ENCODE measurements around the gene TSPAN9.
"Not testable (repeated sequence)": the region's sequence is repeated elsewhere in the genome, so short reads cannot be mapped to it uniquely, and the experiment has no call there.

Gene TSPAN9

GRCh38 chr12:3065846-3066245 is 11.3 kb upstream of the TSPAN9 start:
- H3K9ac ChIP-seq (ENCODE audit: low read depth, low read length); H3K4me1 ChIP-seq (ENCODE audit: insufficient read depth, low read length); H3K9me3 ChIP-seq (ENCODE audit: insufficient read depth, low read depth, low read length): not testable (repeated sequence)

GRCh38 chr12:3069714-3070113 is 7.5 kb upstream of the TSPAN9 start:
- Histone ChIP-seq H3K9me3 (ENCODE audit: insufficient read depth, low read depth, low read length) (no peaks in the 10 kb centered on the region), H3K27ac (ENCODE audit: low read length) (no peak overlapping the region), H3K36me3 (ENCODE audit: insufficient read depth, low read depth, low read length) (no peaks in the 10 kb centered on the region), H3K4me1 (ENCODE audit: insufficient read depth, low read length) (peaks cover 5% of the 10 kb centered on the region; the same call in 1 of the 2 replicates), H3K4me3 (ENCODE audit: low read length) (no peak overlapping the region), H3K9ac (ENCODE audit: low read depth, low read length) (no peak overlapping the region), H3K27me3 (ENCODE audit: insufficient read depth, low read length) (no peaks in the 10 kb centered on the region)

More at GRCh38 chr12:3065846-3066245, 11.3 kb upstream of the TSPAN9 start:
- not testable (repeated sequence) for H3K27me3 ChIP-seq (ENCODE audit: insufficient read depth, low read length); H3K36me3 ChIP-seq (ENCODE audit: insufficient read depth, low read depth, low read length); H3K27ac ChIP-seq (ENCODE audit: low read length)
- 0 out of 2 replicates have a peak overlapping the region, but pooled peaks have one; percentile 1 for H3K4me3 ChIP-seq (ENCODE audit: low read length)

DNA sequence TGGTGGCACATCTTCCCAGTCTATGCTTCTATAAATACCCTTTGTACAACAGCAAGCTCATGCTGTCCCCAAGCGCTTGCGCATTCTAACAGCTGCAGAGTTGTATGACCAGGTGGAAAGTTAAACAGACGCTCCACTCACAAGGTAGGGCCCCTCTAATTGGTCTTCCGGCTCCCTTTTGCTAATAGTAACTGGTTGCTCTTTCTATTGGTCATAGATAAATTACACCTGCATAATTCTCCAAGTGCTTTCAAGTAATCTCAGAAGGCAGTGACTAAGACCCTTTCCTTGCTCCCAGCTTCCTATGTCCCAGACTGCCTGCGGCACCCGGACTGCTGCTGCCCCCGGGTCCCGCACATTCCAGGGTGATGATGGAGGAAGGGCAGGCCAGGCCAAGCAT is 6.1 kb upstream of the TSPAN9 start:
- no peaks in the 10 kb centered on the region for H3K36me3 ChIP-seq (ENCODE audit: insufficient read depth, low read depth, low read length)
- no peaks in the 10 kb centered on the region for H3K9me3 ChIP-seq (ENCODE audit: insufficient read depth, low read depth, low read length)
- H3K4me3 ChIP-seq (ENCODE audit: low read length) = no peak overlapping the region
- H3K4me1 ChIP-seq (ENCODE audit: insufficient read depth, low read length) = no peaks in the 10 kb centered on the region
- H3K27ac ChIP-seq (ENCODE audit: low read length) = no peak overlapping the region
- peaks cover 10% of the 10 kb centered on the region for H3K27me3 ChIP-seq (ENCODE audit: insufficient read depth, low read length)
- no peak overlapping the region for H3K9ac ChIP-seq (ENCODE audit: low read depth, low read length)

- Histone ChIP-seq H3K27ac (ENCODE audit: low read length) (no peak overlapping the region), H3K4me3 (ENCODE audit: low read length) (no peak overlapping the region), H3K4me1 (ENCODE audit: insufficient read depth, low read length) (no peaks in the 10 kb centered on the region), H3K9ac (ENCODE audit: low read depth, low read length) (no peak overlapping the region), H3K9me3 (ENCODE audit: insufficient read depth, low read depth, low read length) (no peaks in the 10 kb centered on the region), H3K27me3 (ENCODE audit: insufficient read depth, low read length) (peaks cover 16% of the 10 kb centered on the region), H3K36me3 (ENCODE audit: insufficient read depth, low read depth, low read length) (no peaks in the 10 kb centered on the region)
These were observed 5.5 kb upstream of the TSPAN9 start for GRCh38 chr12:3071710-3072109.

- Histone ChIP-seq H3K9me3 (ENCODE audit: insufficient read depth, low read depth, low read length) (no peaks in the 10 kb centered on the region), H3K27me3 (ENCODE audit: insufficient read depth, low read length) (peaks cover 29% of the 10 kb centered on the region), H3K4me3 (ENCODE audit: low read length) (no peak overlapping the region), H3K9ac (ENCODE audit: low read depth, low read length) (no peak overlapping the region), H3K27ac (ENCODE audit: low read length) (no peak overlapping the region), H3K4me1 (ENCODE audit: insufficient read depth, low read length) (peaks cover 7% of the 10 kb centered on the region; the same call in 1 of the 2 replicates), H3K36me3 (ENCODE audit: insufficient read depth, low read depth, low read length) (no peaks in the 10 kb centered on the region)
These were observed 3.5 kb upstream of the TSPAN9 start for GRCh38 chr12:3073438-3074250.

GRCh38 chr12:3075315-3075714 is 1.9 kb upstream of the TSPAN9 start:
- Histone ChIP-seq H3K4me1 (ENCODE audit: insufficient read depth, low read length) (peaks cover 7% of the 10 kb centered on the region; the same call in 1 of the 2 replicates), H3K36me3 (ENCODE audit: insufficient read depth, low read depth, low read length) (no peaks in the 10 kb centered on the region), H3K27ac (ENCODE audit: low read length) (no peak overlapping the region)

DNA sequence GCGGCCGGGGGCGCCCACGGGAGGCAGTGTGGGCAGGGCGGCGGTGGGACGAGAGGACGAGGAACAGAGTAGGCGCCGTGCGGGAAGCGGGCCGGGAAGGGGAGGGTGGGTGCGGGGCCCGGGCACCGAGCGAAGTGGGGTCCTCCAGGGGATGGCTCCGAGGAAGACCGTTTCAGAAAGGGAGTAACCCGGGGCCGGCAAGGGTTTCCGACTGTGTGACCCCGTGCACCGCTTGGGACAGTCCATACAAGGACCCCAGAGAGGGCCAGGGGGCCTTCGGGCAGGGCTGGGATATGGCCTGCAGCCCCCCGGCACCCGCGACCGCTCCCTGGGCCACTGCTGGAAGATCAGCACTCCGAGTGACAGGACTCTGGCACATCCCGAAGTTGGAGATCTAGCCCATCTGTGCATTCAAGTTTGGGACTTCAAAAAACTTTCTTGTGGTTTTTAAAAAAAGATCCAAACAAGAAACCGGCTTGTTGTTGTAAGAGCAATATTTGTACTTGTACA is 448 bp downstream of the TSPAN9 start:
- Histone ChIP-seq H3K4me3 (ENCODE audit: low read length) (peak overlapping the region; percentile 62), H3K4me1 (ENCODE audit: insufficient read depth, low read length) (peaks cover 7% of the 10 kb centered on the region; the same call in 1 of the 2 replicates), H3K27me3 (ENCODE audit: insufficient read depth, low read length) (peaks cover 36% of the 10 kb centered on the region), H3K36me3 (ENCODE audit: insufficient read depth, low read depth, low read length) (no peaks in the 10 kb centered on the region), H3K27ac (ENCODE audit: low read length) (no peak overlapping the region), H3K9me3 (ENCODE audit: insufficient read depth, low read depth, low read length) (no peaks in the 10 kb centered on the region), H3K9ac (ENCODE audit: low read depth, low read length) (no peak overlapping the region; the same call in 1 of the 2 replicates)

More at GRCh38 chr12:3075315-3075714, 1.9 kb upstream of the TSPAN9 start:
- H3K9me3 ChIP-seq (ENCODE audit: insufficient read depth, low read depth, low read length) = no peaks in the 10 kb centered on the region
- H3K9ac ChIP-seq (ENCODE audit: low read depth, low read length) = no peak overlapping the region
- no peak overlapping the region for H3K4me3 ChIP-seq (ENCODE audit: low read length)
- peaks cover 30% of the 10 kb centered on the region for H3K27me3 ChIP-seq (ENCODE audit: insufficient read depth, low read length)

- Histone ChIP-seq H3K4me3 (ENCODE audit: low read length) (peak overlapping the region; percentile 62), H3K27me3 (ENCODE audit: insufficient read depth, low read length) (peaks cover 40% of the 10 kb centered on the region), H3K4me1 (ENCODE audit: insufficient read depth, low read length) (peaks cover 9% of the 10 kb centered on the region; the same call in 1 of the 2 replicates), H3K36me3 (ENCODE audit: insufficient read depth, low read depth, low read length) (no peaks in the 10 kb centered on the region), H3K9me3 (ENCODE audit: insufficient read depth, low read depth, low read length) (no peaks in the 10 kb centered on the region), H3K27ac (ENCODE audit: low read length) (no peak overlapping the region), H3K9ac (ENCODE audit: low read depth, low read length) (no peak overlapping the region; the same call in 1 of the 2 replicates)
These were observed 1.1 kb downstream of the TSPAN9 start for GRCh38 chr12:3078086-3078820.

DNA sequence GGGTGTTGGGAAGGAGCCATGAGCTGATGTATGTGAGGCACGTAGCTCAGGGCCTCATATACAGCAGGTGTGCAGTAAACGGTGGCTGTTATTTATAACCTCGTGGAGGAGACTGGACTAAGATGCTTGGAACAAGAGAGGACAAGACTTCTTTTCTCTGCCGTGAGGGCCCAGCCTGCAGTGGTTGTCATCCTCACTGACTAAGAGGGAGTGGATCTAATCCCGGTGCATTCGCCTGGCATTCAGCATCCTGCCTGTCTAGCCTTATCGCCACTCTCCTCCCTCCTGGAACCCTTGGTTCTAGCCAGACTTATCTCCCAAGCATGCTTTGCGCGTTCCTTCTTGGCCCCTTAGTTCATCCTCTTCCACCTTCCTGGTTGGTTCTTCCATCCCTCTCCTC is 3.9 kb downstream of the TSPAN9 start:
- no peak overlapping the region for H3K27ac ChIP-seq (ENCODE audit: low read length)
- no peaks in the 10 kb centered on the region for H3K36me3 ChIP-seq (ENCODE audit: insufficient read depth, low read depth, low read length)
- H3K9ac ChIP-seq (ENCODE audit: low read depth, low read length) = no peak overlapping the region
- H3K27me3 ChIP-seq (ENCODE audit: insufficient read depth, low read length) = peaks cover 36% of the 10 kb centered on the region
- no peak overlapping the region for H3K4me3 ChIP-seq (ENCODE audit: low read length)
- no peaks in the 10 kb centered on the region for H3K9me3 ChIP-seq (ENCODE audit: insufficient read depth, low read depth, low read length)
- H3K4me1 ChIP-seq (ENCODE audit: insufficient read depth, low read length) = peaks cover 29% of the 10 kb centered on the region; the same call in 1 of the 2 replicates

DNA sequence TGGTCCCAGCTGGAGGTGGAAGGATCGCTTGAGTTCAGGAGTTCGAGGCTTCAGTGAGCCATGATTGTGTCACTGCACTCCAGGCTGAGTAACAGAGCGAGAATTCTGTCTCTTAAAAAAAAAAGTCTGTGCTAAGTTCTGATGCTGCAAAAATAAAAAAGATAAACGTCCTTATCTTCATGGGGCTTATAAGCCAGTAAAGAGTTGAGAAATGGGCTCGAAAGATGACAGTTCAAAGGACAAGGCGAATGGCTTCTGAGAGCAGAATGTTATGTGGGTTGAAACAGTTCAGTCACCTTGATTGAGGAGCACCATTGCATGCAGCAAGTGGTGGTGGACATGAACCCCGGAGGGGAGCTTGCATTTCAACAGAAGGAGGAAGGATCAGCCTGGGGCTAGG is 4.7 kb downstream of the TSPAN9 start:
- H3K27me3 ChIP-seq (ENCODE audit: insufficient read depth, low read length) = peaks cover 31% of the 10 kb centered on the region
- no peak overlapping the region for H3K4me3 ChIP-seq (ENCODE audit: low read length)
- no peak overlapping the region for H3K9ac ChIP-seq (ENCODE audit: low read depth, low read length)
- peaks cover 29% of the 10 kb centered on the region; the same call in 1 of the 2 replicates for H3K4me1 ChIP-seq (ENCODE audit: insufficient read depth, low read length)
- no peak overlapping the region for H3K27ac ChIP-seq (ENCODE audit: low read length)
- H3K36me3 ChIP-seq (ENCODE audit: insufficient read depth, low read depth, low read length) = no peaks in the 10 kb centered on the region
- H3K9me3 ChIP-seq (ENCODE audit: insufficient read depth, low read depth, low read length) = no peaks in the 10 kb centered on the region

GRCh38 chr12:3083241-3083920 is 6.2 kb downstream of the TSPAN9 start:
- H3K36me3 ChIP-seq (ENCODE audit: insufficient read depth, low read depth, low read length) = no peaks in the 10 kb centered on the region
- H3K4me3 ChIP-seq (ENCODE audit: low read length) = peak overlapping the region; percentile 27; the same call in 1 of the 2 replicates
- H3K27me3 ChIP-seq (ENCODE audit: insufficient read depth, low read length) = peaks cover 21% of the 10 kb centered on the region
- H3K27ac ChIP-seq (ENCODE audit: low read length) = no peak overlapping the region
- H3K9ac ChIP-seq (ENCODE audit: low read depth, low read length) = no peak overlapping the region
- no peaks in the 10 kb centered on the region for H3K9me3 ChIP-seq (ENCODE audit: insufficient read depth, low read depth, low read length)
- peaks cover 24% of the 10 kb centered on the region; the same call in 1 of the 2 replicates for H3K4me1 ChIP-seq (ENCODE audit: insufficient read depth, low read length)
